ENCODE results near the gene BPIFB3.

BPIFB3 gene

DNA sequence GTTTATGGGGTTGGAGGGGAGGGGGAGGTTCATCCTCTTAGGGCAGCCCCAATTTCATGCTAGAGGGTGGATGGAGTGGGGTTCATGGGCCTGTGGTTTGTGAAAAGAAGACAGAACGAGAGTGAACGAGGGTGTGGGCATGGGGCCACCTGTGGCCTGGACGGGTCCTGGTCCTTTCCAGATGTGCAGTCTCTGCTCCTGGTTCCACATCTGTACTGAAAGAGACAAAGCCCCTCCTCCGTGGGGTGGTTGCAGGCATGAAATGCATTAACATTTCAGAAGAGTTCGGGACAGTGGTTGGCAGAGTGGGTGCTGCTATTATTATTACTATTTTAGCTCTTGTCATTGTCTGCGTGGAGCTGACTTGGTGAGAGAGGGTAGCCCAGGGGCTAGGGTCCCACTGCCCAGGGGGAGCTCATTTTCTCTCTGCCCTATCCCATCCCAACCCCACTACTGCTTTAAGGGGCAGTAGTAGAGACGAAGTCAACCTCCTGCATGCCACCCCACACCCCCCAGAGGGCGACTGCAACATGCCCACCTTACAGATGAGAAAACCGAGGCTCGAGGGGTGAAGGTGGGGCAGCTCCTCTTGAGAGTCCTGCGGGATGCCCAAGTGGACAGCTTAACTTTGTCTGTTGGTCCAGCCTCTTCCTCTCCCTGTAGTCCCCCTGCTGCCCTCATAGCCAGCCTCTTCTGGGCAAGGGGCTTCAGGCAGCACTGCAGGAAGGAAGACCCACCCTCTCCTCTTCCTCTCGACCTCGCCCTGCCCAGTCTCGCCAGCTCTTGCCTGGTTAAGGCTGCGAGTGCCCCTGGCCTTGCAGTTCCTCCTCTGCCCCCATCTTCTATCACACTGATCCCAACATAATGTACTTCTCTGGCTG is 37.8 kb upstream of the BPIFB3 start:
- DNase-seq = no peak

DNA sequence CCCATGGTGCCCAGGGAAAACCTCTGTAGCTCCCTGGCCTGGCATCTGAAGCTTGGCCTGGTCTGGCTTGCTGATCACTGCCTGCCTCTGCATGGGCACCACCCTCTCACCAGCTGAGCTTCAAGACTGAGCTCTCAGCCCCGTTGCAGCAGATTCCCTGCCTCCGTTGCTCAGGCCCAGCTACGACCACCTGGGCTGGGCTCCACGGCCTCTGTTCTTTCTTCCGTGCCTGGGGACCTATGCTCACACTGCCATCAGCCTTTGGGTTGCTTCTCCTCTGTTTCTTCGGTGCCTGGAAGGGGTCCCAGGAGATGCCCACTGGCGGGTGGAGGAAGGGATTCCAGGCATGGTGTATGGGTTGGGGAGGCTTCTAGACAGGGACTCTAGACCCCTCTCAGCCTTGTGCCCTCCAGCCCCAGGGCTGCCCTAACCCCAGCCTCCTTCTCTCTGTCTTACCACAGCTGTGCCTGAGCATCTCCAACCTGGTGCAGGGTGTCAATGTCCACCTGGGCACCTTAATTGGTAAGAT is 37.1 kb upstream of the BPIFB3 start:
- no peak for DNase-seq

DNA sequence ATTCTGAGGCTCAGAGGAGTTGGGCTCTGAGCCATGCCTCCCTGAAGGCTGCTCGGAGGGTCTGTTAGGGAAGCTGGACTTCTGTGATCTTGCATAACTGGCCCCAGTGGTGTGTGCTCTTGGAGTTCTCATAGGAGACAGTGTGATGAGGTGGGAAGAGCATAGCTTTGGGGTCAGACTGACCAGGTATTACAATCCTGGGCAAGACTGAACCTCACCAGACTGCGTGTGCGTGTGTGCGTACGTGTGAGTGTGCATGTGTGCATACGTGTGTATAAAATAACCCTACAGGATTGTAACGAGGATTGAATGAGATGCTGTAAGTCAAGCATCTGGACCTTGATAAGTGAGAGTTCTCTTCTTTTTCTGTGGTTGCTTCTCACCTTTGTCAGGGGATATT is 36.2 kb upstream of the BPIFB3 start:
- no peak for DNase-seq

DNA sequence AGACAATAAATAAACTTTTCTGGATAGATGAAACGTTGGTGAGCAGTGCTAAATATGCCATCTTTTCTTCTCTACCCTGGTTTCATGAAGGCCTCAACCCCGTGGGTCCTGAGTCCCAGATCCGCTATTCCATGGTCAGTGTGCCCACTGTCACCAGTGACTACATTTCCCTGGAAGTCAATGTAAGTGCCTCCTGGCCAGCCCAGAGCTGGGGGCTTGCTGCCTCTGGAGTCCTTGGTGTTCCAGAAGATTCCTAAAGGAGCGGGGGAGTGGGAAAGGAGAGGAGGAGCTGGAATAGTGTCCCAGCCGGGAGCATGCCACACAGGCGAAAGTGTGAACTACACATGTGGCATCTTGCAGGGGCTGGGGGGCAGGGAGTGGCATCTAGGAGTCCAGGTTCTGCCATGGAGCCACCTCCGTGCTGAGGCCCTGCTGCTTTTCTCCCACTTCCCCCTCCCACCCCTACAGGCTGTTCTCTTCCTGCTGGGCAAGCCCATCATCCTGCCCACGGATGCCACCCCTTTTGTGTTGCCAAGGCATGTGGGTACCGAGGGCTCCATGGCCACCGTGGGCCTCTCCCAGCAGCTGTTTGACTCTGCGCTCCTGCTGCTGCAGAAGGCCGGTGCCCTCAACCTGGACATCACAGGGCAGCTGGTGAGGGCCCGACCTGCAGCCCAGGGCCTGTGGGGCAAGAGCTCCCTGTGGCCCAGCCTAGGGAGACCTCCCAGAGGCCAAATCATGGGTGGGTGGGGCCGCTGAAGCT is 35.4 kb upstream of the BPIFB3 start:
- no peak for DNase-seq

DNA sequence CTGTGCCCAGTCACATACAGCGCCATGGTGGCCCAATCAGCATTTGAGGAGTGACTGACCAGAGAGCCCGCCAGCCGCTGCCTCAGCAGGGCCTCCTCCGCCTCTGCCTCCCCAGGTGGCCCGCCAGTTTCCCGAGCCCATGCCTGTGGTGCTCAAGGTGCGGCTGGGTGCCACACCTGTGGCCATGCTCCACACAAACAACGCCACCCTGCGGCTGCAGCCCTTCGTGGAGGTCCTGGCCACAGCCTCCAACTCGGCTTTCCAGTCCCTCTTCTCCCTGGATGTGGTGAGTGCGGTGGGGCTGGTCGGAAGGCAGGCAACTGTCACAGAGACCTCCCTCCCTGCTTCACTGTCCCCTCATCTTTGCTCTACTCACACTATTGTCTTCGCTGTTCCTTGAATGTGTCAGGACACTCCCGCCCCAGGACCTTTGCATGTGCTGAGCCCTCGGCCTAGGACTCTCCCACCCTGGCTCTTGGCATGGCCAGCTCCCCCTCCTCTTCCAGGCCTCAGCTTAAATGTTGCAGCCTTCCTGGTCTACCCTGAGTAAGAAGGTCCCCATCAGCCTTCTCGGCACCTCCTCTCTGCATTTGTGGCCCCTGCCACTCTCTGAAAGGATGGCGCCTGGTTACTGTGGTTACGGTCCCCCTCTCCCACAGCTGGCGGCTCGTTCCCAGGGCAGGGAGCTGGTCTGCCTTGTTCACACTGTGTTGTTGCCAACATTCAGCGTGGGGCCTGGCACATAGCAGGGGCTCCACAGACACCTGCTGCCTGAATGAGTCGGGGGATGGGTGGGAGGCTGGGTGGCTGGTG is 34.0 kb upstream of the BPIFB3 start:
- DNase-seq = no peak

DNA sequence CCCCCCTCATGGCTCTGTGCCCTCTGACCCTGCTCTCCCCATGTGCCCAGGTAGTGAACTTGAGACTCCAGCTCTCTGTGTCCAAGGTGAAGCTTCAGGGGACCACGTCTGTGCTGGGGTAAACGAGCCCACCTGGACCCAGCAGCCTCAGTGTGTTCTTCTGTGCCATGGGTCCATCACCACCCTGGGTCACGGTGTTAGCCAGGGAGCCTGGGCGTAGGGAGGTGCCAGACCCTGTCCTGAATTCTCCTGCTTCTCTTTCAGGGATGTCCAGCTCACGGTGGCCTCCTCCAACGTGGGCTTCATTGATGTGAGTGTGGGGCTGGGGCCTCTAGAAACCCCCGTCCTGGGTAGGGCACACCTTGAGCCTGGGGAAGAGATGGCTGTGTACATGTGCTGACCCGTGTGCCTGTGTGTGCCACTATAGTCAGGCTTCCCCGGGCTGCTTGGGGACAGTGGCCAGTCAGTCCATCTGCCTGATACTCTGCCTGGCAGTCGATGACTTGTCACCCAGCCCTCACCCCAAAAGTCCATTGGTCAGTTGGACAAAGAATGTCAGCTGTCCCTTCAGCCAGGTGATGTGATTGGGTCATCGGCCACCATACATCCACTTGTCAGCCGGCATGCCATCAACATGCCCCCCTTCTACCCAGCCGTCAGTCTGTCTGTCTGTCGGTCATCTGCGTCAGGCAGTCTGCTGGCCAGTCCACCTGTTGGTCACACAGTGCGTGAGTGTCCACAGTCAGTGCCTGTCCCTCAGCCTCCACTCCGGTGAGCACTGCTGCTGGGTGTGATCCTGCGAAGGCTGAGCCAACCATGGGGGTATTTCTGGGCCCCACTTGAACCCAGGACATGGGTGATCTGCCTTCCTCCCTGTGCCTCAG is 33.2 kb upstream of the BPIFB3 start:
- DNase-seq = no peak

DNA sequence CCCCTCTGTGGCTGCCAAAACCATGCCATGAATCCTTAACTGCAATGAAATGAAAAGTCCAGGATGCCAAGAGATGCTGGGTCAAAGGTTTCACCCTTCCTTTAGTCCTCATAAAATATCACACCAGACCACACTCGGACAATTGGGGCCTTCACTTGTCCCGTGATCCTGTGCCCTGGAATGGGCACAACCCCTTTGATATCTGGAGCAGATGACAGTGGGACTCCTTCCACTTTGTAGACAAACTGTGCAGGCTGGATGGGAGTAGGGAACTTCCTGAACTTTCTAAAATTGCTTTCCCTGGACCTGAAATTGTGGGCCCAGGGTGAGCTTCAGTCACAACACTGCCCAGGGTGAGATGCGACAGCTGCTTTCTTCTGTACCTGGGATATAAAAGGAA is 31.8 kb upstream of the BPIFB3 start:
- no peak for DNase-seq

DNA sequence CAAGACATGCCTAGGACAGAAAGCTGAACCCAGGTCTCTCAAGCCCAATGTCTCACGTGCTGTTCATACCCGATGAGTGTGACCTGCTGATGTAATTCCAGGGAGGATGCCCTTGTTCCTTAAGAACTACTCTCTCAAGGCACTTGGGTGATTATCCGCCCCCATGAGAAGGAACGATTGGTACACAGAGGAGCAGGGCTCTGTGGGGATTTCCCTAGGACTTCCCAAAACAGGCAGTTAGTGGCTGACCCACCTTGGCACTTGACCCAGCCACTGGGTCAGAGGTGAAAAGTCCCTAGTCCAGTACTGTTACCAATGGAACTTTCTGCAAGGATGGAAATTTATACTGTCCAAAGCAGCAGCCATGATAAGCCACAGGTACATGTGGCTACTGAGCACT is 31.4 kb upstream of the BPIFB3 start:
- DNase-seq = no peak

DNA sequence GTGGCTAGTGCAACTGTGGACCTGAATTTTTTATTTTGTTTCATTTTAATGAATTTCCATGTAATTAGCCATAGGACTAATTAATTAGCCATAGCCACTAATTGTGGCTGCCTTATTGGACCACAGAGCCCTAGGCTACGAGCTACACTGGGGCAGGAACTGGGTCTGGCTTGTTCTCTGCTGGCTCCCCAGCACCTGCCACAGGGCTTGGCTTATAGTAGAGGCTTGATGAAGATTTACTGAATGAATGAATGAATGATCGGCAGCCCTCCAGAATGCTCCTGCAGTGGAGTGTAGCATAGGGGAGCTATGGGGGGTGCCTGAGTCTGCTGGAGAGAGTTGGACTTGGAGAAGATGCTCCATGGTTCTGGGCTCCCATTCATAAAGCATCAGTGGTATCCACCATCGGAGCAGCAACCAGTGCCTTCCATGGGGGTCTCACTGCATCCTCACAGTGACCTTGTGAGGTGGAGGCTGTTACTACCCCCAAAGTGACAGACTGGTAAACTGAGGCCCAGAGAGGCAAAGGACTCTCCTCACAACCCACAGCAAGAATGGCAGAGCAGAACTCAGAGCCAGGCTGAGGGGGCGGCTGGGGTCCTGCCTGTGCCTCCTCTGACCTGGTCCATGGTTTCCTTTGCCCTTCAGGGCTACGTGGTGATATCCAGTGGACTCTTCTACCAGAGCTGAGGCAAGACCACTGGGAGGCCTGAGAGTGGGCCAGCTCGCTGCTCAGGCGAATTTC is 30.8 kb upstream of the BPIFB3 start:
- no peak for DNase-seq

DNA sequence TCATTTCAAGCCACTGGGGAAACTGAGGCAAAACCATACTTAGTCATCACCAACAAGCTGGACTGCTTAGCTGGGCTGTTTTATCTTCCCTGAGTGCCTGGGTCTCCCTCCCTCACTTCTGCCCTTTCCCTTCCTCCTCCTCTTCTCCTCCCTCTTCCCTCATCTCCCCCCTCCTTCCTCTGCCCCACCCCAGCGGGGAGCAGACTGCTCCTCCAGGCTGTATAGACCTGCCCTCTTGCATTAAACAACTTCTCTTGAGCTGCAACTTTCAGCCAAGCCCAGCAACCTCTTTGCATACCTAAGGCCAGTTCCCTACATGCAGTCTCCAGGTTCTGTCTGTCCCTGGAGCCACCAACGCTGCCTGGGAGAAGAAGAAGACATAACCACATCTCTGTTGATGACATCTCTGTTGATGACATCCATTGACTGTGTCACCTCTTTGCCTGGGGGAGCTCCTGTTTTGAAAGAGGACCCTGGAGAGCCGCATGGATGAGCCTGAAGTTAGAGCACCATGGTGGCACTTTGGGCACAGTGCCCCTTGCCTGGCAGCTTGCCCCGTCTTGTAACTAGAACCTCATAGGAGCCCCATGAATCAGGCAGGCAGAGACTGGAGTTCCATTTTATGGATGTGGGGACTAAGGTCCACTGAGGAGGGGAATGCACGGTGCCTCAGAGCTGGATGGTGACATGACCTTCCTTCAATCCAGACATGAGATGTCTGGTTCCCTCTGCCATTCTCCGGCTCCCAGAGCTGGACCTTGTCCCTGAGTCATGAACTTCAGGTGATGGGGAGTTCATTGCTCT is 30.1 kb upstream of the BPIFB3 start:
- no peak for DNase-seq

DNA sequence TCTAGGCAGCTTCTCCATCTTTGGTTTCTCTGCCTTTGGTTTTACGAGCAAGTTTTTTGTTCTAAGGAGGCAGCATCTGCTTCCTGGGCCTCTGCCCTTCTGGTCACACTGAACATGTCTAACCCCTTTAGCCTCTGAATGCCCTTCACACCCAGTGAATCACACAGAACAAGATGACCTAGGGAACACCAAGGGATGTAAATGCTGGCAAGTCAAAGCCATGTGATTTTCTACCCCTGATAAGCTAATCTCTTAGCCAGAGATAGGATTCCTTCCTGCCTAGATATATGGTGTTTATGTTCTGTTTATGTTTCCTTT is 29.5 kb upstream of the BPIFB3 start:
- DNase-seq = no peak

DNA sequence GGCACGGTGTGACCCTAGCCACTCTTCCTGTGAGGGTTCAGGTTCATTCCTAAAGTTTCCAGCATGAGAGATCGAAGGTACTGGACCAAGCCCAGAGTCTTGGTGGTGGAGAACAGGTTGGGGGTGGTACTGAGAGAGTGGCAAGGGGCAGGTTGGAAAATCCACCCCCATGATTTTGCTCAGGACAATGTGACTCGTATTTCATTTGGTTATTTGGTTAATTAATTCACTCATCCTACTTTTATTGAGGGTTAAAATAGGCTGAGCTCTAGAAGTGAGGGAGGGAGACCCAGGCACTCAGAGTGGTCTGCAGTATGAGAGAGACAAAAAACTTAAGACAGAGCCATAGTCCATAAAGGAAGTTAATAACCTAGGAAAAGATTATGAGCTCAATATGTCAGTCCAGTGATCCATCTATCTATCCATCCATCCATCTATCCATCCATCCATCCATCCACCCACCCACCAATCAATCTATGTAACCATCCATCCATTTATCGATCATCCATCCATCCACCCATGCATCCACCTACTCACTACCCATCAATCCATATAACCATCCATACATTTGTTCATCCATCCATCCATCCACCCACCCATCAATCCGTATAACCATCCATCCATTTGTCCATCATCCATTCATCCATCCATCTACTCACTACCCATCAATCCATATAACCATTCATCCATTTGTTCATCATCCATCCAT is 28.9 kb upstream of the BPIFB3 start:
- no peak for DNase-seq

DNA sequence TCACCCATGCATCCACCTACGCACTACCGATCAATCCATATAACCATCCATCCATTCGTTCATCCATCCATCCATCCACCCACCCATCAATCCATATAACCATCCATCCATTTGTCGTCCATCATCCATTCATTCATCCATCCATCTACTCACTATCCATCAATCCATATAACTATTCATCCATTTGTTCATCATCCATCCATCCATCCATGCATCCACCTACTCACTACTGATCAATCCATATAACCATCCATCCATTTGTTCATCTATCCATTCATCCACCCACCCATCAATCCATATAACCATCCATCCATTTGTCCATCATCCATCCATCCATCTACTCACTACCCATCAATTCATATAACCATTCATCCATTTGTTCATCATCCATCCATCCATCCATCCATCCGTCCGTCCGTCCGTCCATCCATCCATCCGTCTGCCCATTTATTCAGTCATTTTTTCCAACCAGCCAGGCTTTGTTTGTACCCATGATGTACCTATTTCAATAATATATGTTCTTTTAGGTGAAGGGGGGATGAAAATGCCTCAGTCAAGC is 28.3 kb upstream of the BPIFB3 start:
- no peak for DNase-seq

DNA sequence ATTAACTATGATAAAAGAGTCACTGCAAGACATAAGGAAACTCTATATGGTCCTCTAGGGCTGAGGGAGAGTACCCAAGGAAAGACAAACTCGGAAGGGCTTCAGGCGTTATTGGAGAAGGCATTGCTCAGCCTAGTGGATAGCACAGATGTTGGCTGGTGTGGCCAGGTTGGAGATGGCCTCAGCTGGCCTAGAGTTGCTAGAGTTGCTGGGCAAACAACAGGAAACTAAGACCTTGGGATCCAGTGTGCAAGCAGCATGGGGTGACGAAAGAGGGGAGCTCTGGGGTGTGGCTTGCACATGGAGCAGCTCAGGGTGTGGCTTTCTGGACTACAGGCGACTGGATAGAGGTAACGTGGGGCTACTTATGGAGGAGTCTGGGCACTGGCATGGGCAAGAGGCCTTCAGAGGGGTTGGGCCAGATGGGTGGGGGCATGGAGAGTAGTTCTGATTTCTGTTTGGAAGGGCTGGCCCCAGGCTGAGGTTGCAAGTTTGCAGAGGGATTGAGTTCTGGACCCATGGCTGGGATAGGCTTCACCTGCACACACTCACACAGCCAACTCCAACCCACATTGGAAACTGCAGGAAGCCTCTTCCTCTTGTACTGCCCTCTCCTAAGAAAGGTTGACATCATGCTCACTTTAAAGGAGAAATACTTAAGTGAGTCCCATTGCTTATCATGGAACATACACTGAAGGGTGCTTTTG is 27.5 kb upstream of the BPIFB3 start:
- no peak for DNase-seq

DNA sequence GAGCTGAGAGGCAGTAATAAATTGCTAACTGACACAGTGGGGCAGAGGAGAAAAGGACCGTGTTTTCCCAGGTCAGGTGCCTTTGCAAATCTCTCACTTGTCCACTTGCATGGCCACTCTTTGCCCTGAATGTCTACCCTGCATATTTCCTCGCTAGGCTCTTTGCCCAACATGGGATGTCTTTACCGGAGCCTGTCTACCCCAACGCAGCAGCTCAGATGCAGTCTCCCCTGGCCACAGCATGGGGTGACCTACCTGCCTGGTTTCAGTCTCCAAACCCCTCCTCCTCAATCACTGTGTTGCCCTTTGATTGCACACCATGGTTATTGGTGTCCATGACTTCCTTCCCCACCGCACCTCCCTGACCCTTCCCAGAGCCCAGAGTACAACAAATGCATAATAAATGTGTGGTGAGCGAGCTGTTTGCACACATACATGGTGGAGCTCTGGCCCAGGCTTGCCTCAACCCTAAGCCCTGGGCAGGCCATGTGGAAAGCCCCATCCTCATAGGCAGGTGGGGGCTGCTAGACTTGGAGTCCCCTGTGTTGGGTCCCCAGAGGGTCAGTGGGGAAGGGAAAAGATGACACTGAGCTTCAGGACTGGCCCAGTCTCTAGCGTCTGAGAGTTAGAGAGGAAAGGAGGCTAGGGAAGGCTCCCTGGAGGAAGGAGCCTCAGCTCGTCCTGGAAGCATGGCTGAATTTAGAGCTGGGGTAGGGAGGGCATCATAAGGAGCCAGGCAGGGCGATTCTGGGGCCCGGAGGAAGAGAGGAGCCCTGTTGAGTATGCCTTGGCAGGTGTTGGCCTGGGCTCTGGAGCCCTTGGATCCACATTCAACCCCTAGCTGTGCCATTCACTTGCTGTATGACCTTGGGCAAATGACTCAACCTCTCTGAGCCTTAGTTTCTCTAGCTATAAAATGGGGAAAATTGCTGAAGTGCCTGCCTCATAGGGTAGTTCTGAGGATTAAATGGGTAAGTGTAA is 26.6 kb upstream of the BPIFB3 start:
- DNase-seq = no peak

DNA sequence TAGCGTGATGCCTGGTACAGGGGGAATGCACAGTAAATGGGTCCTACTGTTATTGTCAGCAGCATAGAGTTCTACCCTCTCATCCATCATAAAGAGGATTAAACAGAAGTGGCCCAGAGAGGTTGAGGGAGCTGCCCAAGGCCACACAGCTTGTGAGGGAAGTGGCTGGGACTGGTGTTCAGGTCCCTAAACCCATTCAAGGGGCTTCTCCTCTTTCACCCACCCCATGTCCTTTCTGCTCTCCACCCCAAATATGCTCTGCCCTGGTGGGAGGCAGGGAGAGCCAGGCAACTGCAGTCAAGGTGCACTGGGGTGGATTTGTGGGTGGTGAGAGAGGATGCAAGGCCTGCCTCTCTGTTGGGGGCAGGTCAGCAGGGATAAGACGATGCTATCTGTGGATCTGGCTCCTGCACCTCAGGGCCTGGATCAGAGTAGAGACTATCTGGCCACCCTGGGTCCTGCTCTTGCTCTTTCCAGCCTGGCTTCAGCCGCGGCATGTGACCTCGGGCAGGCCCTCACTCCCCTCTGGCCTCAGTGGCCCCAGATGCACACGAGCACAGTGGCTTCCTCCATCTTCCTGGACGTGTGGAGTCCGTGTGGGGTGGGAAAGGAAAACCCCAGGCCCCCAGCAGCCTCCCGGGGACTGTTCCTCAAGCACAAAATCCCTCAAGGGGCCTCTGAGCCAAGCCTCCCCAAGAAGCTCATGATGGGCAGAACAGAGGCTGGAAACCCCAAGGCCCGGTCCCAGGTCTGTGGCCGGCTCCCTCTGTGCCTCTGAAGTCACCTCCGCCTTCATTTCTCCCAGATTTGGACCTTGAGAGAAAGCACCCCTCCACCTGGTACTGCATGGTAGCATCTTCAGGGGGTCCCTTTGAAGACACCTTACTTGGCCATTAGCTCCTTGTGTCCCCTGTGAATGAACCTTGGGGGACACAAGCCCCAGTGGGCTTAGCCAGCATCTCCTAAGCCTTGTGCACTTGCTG is 25.6 kb upstream of the BPIFB3 start:
- no peak for DNase-seq
